ENCODE data around the gene ZFP36L1.

The ZFP36L1 gene

GRCh38 chr14:68796418-68797101 is 3.7 kb upstream of the ZFP36L1 start:
- no peak for DNase-seq (ENCODE audit: low read depth in 2 of 2, low spot score in 1 of 2)

DNA sequence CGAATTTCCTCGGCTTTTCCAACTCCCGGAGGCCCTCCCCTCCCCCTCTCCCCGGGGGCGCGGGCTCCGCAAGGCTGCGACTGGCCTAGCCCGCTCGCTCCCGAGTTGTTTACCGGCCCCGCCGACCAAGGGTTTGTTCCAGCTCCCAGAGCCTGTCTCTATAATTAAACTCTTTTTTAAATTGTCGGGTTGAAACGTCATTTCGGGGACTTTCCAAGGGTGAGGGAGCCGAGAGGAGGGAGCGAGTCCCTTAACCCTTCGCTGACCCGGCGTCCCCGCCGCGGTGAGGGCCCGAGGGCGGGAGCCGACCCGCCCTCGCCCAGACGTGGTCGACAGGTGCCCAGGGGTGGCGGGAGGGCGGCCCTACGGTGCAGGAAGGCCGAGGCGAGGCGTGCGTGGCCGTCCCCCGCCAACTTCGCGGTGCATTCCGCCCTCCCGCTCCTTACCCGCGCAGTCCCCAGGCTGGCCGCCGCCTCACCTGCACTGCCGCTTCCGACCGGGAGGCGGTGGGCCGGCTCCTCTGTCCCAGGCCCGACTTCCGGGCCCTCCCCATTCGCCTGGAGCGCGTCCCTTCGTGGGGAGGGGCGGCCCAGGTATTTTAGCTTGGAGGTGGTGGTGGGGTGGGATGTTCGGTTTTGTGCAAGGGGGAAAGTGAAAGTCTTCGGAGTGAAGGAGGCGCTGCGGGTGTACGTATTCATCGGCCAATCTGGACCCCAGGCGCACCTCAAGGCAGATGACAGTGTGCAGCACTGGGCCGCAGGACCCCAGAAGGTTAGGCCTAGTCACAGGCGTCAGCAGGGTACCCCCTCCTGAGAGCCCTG is 2.9 kb upstream of the ZFP36L1 start:
- DNase-seq (ENCODE audit: low read depth in 2 of 2, low spot score in 1 of 2) = peak; percentile 62 to 72

- no peak for DNase-seq (ENCODE audit: low read depth in 2 of 2, low spot score in 1 of 2)
Measured at GRCh38 chr14:68794851-68795596, 2.2 kb upstream of the ZFP36L1 start.

DNA sequence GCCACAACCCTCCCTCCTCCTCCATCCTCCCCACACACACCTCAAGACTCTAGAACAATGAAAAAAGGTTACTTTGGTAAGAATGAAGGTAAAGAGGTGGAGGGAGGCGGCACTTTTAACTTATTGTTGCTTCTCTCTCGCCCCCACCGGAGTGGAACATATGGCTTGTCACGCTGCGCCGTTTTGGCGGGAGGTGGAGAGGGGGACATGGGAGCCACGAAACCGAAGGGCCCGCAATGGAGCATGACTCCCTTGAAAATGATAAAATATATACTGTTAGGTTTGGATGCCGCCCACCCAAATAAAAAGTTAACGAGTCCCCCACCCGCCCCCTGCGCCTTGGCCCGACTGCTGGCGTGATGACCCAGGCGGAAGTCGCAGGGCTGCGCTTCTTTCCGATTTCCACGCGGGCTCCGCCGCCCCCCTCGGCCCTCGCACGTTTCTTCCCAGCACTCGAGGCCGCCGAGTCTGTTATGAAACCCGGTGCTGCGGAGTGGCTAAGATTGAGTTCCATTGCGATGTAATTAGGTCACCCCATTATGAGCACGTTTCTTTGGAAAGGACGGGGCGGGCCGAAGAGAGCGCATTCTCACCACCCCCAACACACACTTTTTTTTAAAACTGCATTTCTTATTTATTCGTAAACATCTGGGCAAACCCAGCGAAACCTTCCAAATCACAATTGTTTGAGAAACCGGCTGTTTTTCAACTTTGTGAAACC is 1.4 kb upstream of the ZFP36L1 start:
- peak; percentile 72 to 79 for DNase-seq (ENCODE audit: low read depth in 2 of 2, low spot score in 1 of 2)

DNA sequence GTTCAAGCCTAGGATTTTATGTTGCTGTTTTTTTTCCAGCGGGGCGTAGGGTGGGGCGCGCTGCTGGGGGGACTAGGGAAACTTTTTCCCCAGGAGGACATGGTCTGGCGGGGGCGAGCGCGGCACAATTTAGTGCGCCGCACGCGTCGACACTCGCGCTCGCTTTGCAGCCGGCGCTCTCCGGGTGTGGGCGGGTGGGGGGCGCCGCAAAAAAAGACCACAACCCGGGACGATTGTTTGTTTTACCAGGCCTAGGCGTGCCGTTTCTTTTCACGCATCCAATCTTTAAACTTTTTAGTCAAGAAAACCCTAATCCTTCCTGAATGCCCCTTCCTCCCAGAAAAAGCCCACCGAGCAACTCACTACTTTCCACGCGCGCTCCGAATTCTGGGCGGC is 865 bp upstream of the ZFP36L1 start:
- peak in 1 of 2 donors; percentile 46 for DNase-seq (ENCODE audit: low read depth in 2 of 2, low spot score in 1 of 2)

- DNase-seq (ENCODE audit: low read depth in 2 of 2, low spot score in 1 of 2) = no peak
Measured at GRCh38 chr14:68792678-68792978, 239 bp downstream of the ZFP36L1 start.

DNA sequence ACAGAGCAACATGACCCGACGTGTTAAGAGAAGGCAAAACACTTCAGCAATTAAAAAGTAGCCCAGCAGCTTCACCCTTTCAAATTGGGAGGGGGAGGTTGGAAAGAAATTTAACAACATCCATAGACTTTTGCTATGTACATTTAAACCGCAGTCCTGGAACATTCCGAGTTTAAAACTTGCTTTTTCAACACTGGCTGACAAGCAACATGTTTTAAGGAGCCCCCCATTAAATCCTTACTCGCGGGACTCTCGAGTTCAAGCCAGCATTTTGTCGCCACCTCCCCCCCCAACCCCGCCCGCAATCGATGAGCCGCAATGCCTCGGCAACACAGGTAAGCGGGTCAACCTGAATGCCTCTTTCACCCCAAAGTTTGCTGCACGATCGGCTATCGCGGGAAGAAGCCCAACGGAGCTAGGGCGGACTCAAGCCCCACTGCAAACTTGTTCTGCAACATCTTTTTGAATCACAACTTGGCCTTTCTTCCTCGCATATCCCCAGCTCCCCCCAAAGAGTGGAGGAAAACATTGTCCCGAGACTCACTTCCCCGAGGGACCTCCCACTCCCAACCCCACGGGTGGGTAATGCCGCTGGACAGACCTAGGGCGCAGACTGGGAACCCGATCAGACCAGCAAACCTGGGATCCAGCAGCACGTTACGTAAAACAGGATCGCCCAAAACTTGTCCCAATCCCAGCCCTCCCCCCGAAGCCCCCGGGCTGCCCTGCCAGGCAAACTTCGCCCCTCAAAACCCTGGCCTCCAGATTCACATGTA is 777 bp downstream of the ZFP36L1 start:
- DNase-seq (ENCODE audit: low read depth in 2 of 2, low spot score in 1 of 2) = no peak

DNA sequence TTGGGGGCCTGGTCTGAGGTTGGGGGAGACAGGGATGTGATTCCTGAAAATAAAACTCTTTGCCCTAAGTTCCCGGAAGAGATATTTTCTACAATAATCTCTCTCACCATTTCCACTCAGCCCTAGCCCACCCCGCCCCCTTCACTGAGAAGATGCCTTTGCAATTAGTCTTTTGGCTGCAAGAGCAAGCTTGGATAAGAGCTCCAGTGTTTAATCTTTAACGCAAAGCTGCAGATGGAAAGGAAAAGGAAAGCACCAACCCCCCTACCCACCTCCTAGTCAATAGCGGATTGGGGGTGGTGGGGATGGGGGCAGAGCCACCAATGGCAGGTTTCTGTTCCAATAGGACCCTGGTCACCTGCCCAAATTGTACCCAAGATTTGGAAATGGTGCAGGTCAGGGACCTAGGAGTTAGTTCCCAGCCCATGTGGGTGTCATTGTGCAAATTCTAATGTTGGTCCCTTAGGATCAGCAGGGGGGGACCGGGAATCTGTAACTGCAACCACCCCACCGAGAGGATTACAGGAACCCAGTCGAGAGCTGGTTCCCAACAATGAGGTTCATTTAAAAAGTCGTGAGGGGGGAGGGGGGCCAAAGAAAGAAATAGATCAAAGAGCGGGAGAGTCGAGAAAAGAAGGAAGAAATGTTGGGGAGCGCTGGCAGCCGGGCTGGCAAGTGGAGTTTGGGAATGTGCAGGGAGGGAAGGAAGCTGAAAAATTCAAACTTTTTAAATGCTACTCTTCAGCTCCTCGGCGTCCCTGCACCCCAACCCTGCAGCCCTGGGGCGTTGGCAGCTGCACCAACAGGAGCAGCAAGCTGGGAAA is 1.6 kb downstream of the ZFP36L1 start:
- no peak for DNase-seq (ENCODE audit: low read depth in 2 of 2, low spot score in 1 of 2)

- peak in 1 of 2 donors; percentile 56 for DNase-seq (ENCODE audit: low read depth in 2 of 2, low spot score in 1 of 2)
Measured at GRCh38 chr14:68790644-68791077, 2.2 kb downstream of the ZFP36L1 start.

DNA sequence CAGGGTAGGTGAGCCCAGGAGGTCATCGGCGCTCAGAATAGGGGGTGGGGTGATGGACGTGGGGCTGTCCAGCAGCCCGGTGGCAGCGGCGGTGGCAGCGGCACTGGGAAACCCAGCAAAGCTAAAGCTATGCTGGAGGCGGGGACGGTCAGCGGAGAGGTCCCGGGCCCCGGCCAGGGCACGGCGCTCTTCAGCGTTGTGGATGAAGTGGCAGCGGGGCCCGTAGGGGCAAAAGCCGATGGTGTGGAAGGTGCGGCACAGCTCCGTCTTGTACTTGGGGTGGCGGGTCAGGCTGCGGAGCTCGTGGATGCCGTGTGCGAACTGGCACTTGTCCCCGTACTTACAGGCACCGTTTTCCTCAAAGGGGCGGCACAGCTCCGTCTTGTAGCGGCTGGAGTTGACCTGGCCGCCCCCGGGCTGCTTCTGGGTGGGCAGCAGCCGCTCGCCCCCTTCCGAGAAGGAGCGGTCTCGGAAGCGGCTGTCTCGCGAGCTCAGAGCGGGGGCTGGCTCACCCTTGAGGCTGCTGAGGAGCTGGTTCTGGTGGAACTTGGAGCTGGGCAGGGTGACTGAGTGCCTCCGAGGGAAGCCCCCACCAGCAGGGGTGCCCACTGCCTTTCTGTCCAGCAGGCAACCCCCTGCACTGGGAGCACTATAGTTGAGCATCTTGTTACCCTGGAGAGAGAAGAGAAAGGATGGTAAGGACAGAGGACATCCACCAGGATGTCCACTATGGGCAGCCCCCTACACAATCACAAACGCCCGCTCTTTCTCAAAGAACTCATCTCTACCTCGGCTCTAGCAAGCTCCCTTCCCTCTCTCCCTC is 2.8 kb downstream of the ZFP36L1 start:
- no peak for DNase-seq (ENCODE audit: low read depth in 2 of 2, low spot score in 1 of 2)

- DNase-seq (ENCODE audit: low read depth in 2 of 2, low spot score in 1 of 2) = peak; percentile 65 to 78
Measured at GRCh38 chr14:68788996-68789820, 3.7 kb downstream of the ZFP36L1 start.

DNA sequence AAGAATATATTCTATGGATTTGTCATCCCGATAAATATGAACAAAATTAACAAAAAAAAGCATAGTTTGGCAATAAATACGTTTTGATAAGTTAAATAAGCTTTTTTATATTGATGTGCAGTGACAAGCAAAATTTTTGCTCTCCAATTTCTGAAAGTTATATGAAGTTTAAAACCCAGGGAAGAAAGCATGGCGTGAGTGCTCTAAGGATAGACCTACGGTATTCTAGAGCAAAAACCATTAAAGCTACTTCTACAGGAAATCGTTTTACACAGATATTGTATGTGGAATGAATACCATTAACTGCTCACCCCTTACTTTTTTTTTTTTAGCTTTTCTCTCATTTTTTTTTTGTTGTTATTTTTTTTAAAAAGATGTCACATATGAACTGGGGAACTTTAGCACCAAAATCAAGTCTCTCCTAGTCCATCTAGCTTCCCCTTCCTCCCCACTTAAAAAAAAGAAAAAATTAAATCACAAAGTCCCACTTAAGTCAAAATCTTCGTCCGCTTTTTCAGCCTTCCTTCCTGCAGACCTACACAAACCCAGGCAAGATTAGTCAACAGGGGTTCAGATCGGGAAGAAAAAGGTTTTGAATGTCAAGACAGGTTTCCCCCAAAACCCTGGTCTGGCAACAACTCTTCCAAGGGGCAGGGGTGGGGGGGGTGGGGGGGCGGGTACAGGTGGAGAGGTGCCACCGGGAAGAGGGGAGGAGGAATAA is 4.4 kb downstream of the ZFP36L1 start:
- no peak for DNase-seq (ENCODE audit: low read depth in 2 of 2, low spot score in 1 of 2)

DNA sequence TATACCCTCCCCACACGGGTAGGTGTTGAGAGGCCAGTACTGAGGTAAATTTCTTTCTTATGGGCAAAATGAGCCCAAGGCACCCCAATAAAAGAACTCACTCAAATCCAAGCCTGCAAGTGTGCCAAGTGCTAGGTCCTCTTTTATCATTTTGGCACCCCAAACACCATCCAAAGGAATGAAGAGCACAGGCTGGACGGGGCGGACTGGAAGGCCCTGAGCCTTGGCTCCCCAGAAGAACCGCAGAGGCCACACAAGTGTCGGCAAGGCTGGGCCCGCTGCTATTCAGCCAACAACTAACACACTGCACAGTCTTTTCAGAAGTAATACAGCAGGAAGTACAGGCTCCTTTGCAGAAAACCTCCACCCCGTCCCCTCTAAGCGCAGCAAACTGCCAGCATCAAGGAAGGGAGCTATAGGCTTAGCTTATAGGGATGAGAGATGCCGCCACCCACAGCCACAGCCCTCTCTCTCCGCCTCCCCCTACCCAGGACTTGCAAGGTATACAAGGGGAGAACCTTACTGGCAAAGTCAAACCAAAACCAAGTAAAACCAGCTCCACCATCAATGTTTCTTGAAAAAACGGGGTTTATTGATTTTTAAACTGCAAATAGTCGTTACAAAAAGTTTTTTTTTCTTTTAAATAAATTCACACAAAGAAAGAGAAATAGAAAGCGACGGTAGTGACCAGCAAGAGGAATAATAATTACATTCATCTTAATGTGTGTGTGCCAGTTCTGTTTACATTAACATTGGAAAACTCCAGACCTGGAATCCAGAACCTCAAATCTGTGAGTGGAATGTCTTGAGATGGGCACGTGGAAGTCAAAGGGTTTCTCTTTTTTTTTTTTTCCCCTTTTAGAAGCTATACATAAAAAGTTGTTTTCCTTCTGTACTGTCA is 5.5 kb downstream of the ZFP36L1 start:
- DNase-seq (ENCODE audit: low read depth in 2 of 2, low spot score in 1 of 2) = no peak

DNA sequence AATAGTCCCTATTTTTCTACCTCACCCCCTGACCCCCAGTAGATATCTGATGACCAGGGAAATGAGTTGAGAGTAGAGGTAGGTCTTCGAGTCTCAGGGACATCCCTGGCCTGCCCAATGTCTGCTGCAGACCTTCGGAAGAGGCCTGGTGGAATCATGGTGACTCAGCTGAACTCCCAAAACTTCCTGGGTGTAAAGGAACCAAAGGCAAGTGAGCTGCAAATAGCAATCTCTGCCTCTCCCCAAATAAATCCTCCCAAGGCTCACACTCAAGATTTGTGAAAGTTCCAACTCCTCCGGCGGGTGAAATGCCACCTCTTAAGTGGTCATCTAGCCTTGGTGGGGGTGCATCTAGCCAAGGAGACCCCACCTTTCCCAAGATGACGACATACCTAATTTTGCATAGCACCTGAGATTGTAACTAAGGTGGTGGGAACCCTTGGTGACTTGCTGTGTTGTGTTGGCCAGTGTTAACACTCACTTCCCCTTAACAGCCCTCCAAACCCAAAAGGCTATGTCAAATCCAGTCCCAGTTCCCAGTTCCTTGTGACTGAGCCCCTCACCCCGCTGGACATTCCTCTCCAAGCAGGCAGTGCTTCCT is 6.3 kb downstream of the ZFP36L1 start:
- no peak for DNase-seq (ENCODE audit: low read depth in 2 of 2, low spot score in 1 of 2)

DNA sequence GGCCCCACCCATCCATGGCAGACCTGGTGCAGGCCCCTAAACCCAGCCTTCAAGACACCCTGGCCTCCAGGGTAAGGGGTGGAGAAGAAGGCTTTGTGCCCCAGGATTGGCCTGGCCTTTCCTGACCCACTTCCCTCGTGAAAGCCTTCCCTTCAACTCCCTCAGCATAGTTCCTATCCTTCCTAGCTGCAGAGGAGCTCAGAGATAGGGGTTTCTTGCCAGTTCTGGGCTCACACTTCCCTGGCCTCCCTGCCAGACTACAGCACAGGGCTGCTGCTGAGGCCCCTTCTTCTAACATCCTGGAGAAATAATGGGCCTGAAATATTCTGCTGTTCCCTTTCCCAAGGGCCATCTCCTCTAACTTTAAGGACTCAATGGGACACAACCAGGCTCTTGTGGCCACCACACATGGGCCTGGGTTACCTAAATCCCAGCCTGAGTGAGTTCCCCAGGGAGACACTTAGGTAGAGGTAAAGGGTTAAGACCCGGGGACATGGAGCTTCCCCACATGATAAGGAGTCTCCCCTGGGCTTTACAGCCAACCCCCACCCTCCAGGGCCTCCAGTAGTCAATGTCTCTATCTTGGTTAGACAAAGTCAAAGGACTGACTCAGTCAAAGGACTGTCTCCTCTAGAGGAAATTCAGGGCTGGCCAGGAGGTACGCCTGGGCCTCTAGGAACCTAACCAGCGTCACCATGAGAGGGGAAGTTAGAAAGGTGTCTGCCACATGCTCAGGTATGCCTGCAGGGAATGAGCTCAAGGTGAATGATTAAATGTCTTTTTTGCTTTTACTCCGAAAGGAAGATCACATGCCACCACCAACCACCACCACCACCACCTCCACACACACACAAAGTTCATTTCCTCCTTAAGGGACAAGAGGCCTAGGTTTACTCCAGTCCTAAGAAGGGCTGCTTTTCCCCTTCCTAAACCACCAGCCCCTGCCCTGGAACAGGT is 7.1 kb downstream of the ZFP36L1 start:
- no peak for DNase-seq (ENCODE audit: low read depth in 2 of 2, low spot score in 1 of 2)

Measured in stimulated activated CD8-positive, alpha-beta memory T cell treated with anti-CD3 and anti-CD28 coated beads, Interleukin-4, amount 100 ng/mL, for 4 hours (primary cell).